Keratinocyte (primary cell): ENCODE data around the gene RABL6.

Source experiments
- EZH2 ChIP-seq: IDR thresholded peaks from one replicate; pipeline ENCODE4 v1.6.1; 2012; ENCODE audit warnings: inconsistent platforms, mild to moderate bottlenecking, low read length, moderate library complexity
- TF ChIP-seq, protein P1 (sequence below), 3 experiments: IDR thresholded peaks in 1 of 3; conservative IDR thresholded peaks in 1 of 3; optimal IDR thresholded peaks in 1 of 3; 2 replicates in 2 of 3; 3 replicates in 1 of 3; pipeline versions ENCODE3 to v1.5.1; 2011; ENCODE audit warnings: low read length in 3 of 3, mild to moderate bottlenecking in 3 of 3, moderate library complexity in 2 of 3, control low read depth in 1 of 3, inconsistent platforms in 1 of 3; ENCODE audit not compliant: insufficient read depth in 2 of 3; ENCODE audit errors: extremely low read depth in 1 of 3

- TF ChIP-seq, protein P1, sequence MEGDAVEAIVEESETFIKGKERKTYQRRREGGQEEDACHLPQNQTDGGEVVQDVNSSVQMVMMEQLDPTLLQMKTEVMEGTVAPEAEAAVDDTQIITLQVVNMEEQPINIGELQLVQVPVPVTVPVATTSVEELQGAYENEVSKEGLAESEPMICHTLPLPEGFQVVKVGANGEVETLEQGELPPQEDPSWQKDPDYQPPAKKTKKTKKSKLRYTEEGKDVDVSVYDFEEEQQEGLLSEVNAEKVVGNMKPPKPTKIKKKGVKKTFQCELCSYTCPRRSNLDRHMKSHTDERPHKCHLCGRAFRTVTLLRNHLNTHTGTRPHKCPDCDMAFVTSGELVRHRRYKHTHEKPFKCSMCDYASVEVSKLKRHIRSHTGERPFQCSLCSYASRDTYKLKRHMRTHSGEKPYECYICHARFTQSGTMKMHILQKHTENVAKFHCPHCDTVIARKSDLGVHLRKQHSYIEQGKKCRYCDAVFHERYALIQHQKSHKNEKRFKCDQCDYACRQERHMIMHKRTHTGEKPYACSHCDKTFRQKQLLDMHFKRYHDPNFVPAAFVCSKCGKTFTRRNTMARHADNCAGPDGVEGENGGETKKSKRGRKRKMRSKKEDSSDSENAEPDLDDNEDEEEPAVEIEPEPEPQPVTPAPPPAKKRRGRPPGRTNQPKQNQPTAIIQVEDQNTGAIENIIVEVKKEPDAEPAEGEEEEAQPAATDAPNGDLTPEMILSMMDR (optimal IDR thresholded peaks at IDR 0.05 in 1 of 3, IDR thresholded peaks at IDR 0.05 in 1 of 3, conservative IDR thresholded peaks at IDR 0.05 in 1 of 3; ENCODE audit: extremely low read depth in 1 of 3, insufficient read depth in 2 of 3, low read length in 3 of 3): no peak
- TF ChIP-seq EZH2: no peak
Observed at GRCh38 chr9:136875155-136875554, 67.4 kb downstream of the RABL6 start.
